ENCODE data around the gene TEPSIN.

TEPSIN gene

GRCh38 chr17:81183316-81183715 lies 55.5 kb downstream of the TEPSIN start:
- no peak for DNase-seq (ENCODE audit: low spot score)

GRCh38 chr17:81182596-81182995 lies 56.3 kb downstream of the TEPSIN start:
- DNase-seq (ENCODE audit: low spot score): no peak

- no peak for DNase-seq (ENCODE audit: low spot score)
Observed at GRCh38 chr17:81181811-81182185, 57.1 kb downstream of the TEPSIN start.

GRCh38 chr17:81180836-81181810 lies 57.7 kb downstream of the TEPSIN start:
- no peak for DNase-seq (ENCODE audit: low spot score)

GRCh38 chr17:81179861-81180260 lies 59.0 kb downstream of the TEPSIN start:
- no peak for DNase-seq (ENCODE audit: low spot score)

- DNase-seq (ENCODE audit: low spot score): no peak
Observed at GRCh38 chr17:81179220-81179619, 59.6 kb downstream of the TEPSIN start.
